Right forelimb (tissue), 1 donor: Measurements from ENCODE around the gene ELMO1.
"Not testable (repeated sequence)": the region's sequence is repeated elsewhere in the genome, so short reads cannot be mapped to it uniquely, and the experiment has no call there.

Experiments used
- DNase-seq: peaks from one replicate; pipeline ENCODE4 v3.0.0-alpha.2; 2018

Gene ELMO1

GRCh38 chr7:36994456-36995112 lies 454.1 kb downstream of the ELMO1 start:
- no peak for DNase-seq

- peak; percentile 59 for DNase-seq
Observed at GRCh38 chr7:36986948-36987724, 461.5 kb downstream of the ELMO1 start.

GRCh38 chr7:36986511-36986933 lies 462.1 kb downstream of the ELMO1 start:
- DNase-seq: no peak

- no peak for DNase-seq
Observed at GRCh38 chr7:36985866-36986400, 462.7 kb downstream of the ELMO1 start.

GRCh38 chr7:36985316-36985715 lies 463.3 kb downstream of the ELMO1 start:
- no peak for DNase-seq

- DNase-seq: no peak
Observed at GRCh38 chr7:36984710-36985312, 463.9 kb downstream of the ELMO1 start.

GRCh38 chr7:36984041-36984521 lies 464.6 kb downstream of the ELMO1 start:
- DNase-seq: no peak

GRCh38 chr7:36982766-36983165 lies 465.9 kb downstream of the ELMO1 start:
- DNase-seq: no peak

- DNase-seq: no peak
Observed at GRCh38 chr7:36979810-36980248, 468.8 kb downstream of the ELMO1 start.

GRCh38 chr7:36978461-36978860 lies 470.2 kb downstream of the ELMO1 start:
- DNase-seq: no peak

- no peak for DNase-seq
Observed at GRCh38 chr7:36977878-36978277, 470.8 kb downstream of the ELMO1 start.

- not testable (repeated sequence) for DNase-seq
Observed at GRCh38 chr7:36973534-36973933, 475.1 kb downstream of the ELMO1 start.

GRCh38 chr7:36972140-36972518 lies 476.5 kb downstream of the ELMO1 start:
- no peak for DNase-seq

- DNase-seq: no peak
Observed at GRCh38 chr7:36971515-36972139, 477.0 kb downstream of the ELMO1 start.

- DNase-seq: no peak
Observed at GRCh38 chr7:36970551-36971514, 477.8 kb downstream of the ELMO1 start.

GRCh38 chr7:36969376-36969775 lies 479.3 kb downstream of the ELMO1 start:
- no peak for DNase-seq

GRCh38 chr7:36967387-36967786 lies 481.3 kb downstream of the ELMO1 start:
- DNase-seq: no peak

- no peak for DNase-seq
Observed at GRCh38 chr7:36966636-36967035, 482.0 kb downstream of the ELMO1 start.

- DNase-seq: no peak
Observed at GRCh38 chr7:36966039-36966438, 482.6 kb downstream of the ELMO1 start.

GRCh38 chr7:36965625-36966024 lies 483.0 kb downstream of the ELMO1 start:
- no peak for DNase-seq

GRCh38 chr7:36964297-36964696 lies 484.4 kb downstream of the ELMO1 start:
- no peak for DNase-seq

GRCh38 chr7:36962367-36962766 lies 486.3 kb downstream of the ELMO1 start:
- no peak for DNase-seq
